HCT116 (cell line): Measurements from ENCODE around the gene SAMD1. TPM values are rescaled to one million over a fixed set of nuclear protein-coding genes. Genes with fewer than 3 reads are reported as not detected.

Experiments
- ATAC-seq: fragments of 200-7000 bp; cut with Tn5 transposase; 2 replicates; pipeline ENCODE4 v1.9.1; 2020; ENCODE audit warnings: mild to moderate bottlenecking, moderate library complexity
- BruUV-seq: library from RNA; stranded (reverse); fragments of 400-500 nt; replicated peaks from 2 replicates; lab custom pipeline; 2021; lab: Mats Ljungman, UMichigan
- CTCF ChIA-PET: fragments of 300-600 bp; sonication (Branson Sonifier 250); formaldehyde crosslinking; loops from one replicate; lab custom pipeline; 2021; ENCODE audit warnings: antibody characterized with exemption; lab: Charles Lee
- POLR2A ChIA-PET: fragments of 300-600, 350-600 bp; sonication (Branson Sonifier 250); formaldehyde crosslinking; loops from one replicate; lab custom pipeline; 2021; ENCODE audit warnings: antibody characterized with exemption; lab: Charles Lee
- RAD21 ChIA-PET, 2 experiments: fragments of 300-600 bp; sonication (Branson Sonifier 250); formaldehyde crosslinking; loops; one replicate each; lab custom pipeline; 2023; ENCODE audit warnings: low total read pairs in 2 of 2; ENCODE audit not compliant: uncharacterized antibody in 2 of 2, unreplicated experiment in 2 of 2, low non-redundant PET in 1 of 2; lab: Charles Lee
- DNase-seq: peaks from one replicate; pipeline ENCODE4 v3.0.0-alpha.2; 2010; ENCODE audit warnings: low read depth, low spot score
- H2AFZ ChIP-seq: fragments of 200-600 bp; shearing (Covaris generic), sonication (generic); 2 replicates; pipeline ENCODE4 v1.6.1; 2017; ENCODE audit warnings: low read depth, mixed run types, mixed read lengths, antibody characterized with exemption, low read length; ENCODE audit not compliant: poor library complexity, severe bottlenecking
- H3K27ac ChIP-seq: 2 replicates; pipeline ENCODE4 v1.5.1; 2012; ENCODE audit warnings: low read depth, low read length
- H3K27me3 ChIP-seq: fragments of 200-600 bp; sonication (generic); 2 replicates; pipeline ENCODE4 v1.6.1; 2016; ENCODE audit warnings: mixed run types, low read length, mixed read lengths; ENCODE audit not compliant: insufficient read depth
- H3K36me3 ChIP-seq, 2 experiments: fragments of 200-500 bp in 1 of 2; fragments of 200-600 bp in 1 of 2; sonication (Bioruptor generic) in 1 of 2; sonication (generic) in 1 of 2; 2 replicates each; pipeline versions ENCODE4 v1.5.1 to v1.6.1; 2014 to 2016; ENCODE audit warnings: low read length in 2 of 2, inconsistent platforms in 1 of 2, mixed read lengths in 1 of 2, mixed run types in 1 of 2; ENCODE audit not compliant: insufficient read depth in 2 of 2, control insufficient read depth in 1 of 2
- H3K4me1 ChIP-seq, 2 experiments: fragments of 200-600 bp in 1 of 2; sonication (generic) in 1 of 2; 2 replicates each; pipeline versions ENCODE4 v1.5.1 to v1.6.1; 2012 to 2017; ENCODE audit warnings: low read length in 2 of 2, inconsistent platforms in 1 of 2, mild to moderate bottlenecking in 1 of 2, mixed read lengths in 1 of 2, mixed run types in 1 of 2, moderate library complexity in 1 of 2; ENCODE audit not compliant: insufficient read depth in 2 of 2, control insufficient read depth in 1 of 2
- H3K4me2 ChIP-seq: fragments of 200-600 bp; sonication (generic); 2 replicates; pipeline ENCODE4 v1.6.1; 2017; ENCODE audit warnings: mixed run types, low read length, mixed read lengths
- H3K4me3 ChIP-seq, 2 experiments: fragments of 200-600 bp in 1 of 2; sonication (generic) in 1 of 2; replicated peaks in 1 of 2; 2 replicates each; pipeline ENCODE4 v1.5.1; 2011 to 2016; ENCODE audit warnings: low read length in 2 of 2, control low read depth in 1 of 2, low read depth in 1 of 2, mild to moderate bottlenecking in 1 of 2, mixed read lengths in 1 of 2, mixed run types in 1 of 2
- H3K79me2 ChIP-seq: fragments of 200-600 bp; sonication (generic); 2 replicates; pipeline ENCODE4 v1.6.1; 2017; ENCODE audit warnings: mild to moderate bottlenecking, mixed run types, low read length, moderate library complexity, mixed read lengths; ENCODE audit not compliant: insufficient read depth
- H3K9ac ChIP-seq: fragments of 200-600 bp; sonication (generic); 2 replicates; pipeline ENCODE4 v1.6.1; 2016; ENCODE audit warnings: low read length, mixed read lengths
- H3K9me2 ChIP-seq: fragments of 200-600 bp; sonication (generic), shearing (Covaris generic); 2 replicates; pipeline ENCODE4 v1.6.1; 2017; ENCODE audit warnings: mixed run types, mild to moderate bottlenecking, moderate library complexity; ENCODE audit not compliant: insufficient read depth
- H3K9me3 ChIP-seq, 2 experiments: fragments of 200-500 bp in 1 of 2; fragments of 200-600 bp in 1 of 2; sonication (Bioruptor generic) in 1 of 2; sonication (generic) in 1 of 2; 2 replicates each; pipeline ENCODE4 v1.6.1; 2014 to 2017; ENCODE audit warnings: low read length in 2 of 2, mixed read lengths in 2 of 2, inconsistent platforms in 1 of 2, low read depth in 1 of 2, mild to moderate bottlenecking in 1 of 2, mixed run types in 1 of 2, moderate library complexity in 1 of 2; ENCODE audit not compliant: control insufficient read depth in 1 of 2, insufficient read depth in 1 of 2
- H4K20me1 ChIP-seq: fragments of 200-600 bp; sonication (generic), shearing (Covaris generic); 2 replicates; pipeline ENCODE4 v1.6.1; 2017; ENCODE audit warnings: mixed run types, mild to moderate bottlenecking, moderate library complexity; ENCODE audit not compliant: insufficient read depth
- ATF3 ChIP-seq: IDR thresholded peaks from 2 replicates; pipeline ENCODE4 v1.6.1; 2012
- CEBPB ChIP-seq: IDR thresholded peaks from 2 replicates; pipeline ENCODE4 v1.6.1; 2012; ENCODE audit warnings: low read depth
- EGR1 ChIP-seq: IDR thresholded peaks from 2 replicates; pipeline ENCODE4 v1.6.1; 2012; ENCODE audit warnings: low read depth
- EZH2 ChIP-seq: fragments of 200-600 bp; sonication (generic); IDR thresholded peaks from 2 replicates; pipeline ENCODE4 v1.6.1; 2017; ENCODE audit warnings: antibody characterized with exemption, mixed run types
- EZH2phosphoT487 ChIP-seq: fragments of 200-600 bp; IDR thresholded peaks from 2 replicates; pipeline ENCODE4 v1.6.1; 2018; ENCODE audit warnings: antibody characterized with exemption, borderline replicate concordance
- FOSL1 ChIP-seq: IDR thresholded peaks from 2 replicates; pipeline ENCODE4 v1.6.1; 2012; ENCODE audit warnings: low read depth
- POLR2AphosphoS5 ChIP-seq: IDR thresholded peaks from 2 replicates; pipeline ENCODE4 v1.6.1; 2011; ENCODE audit warnings: mild to moderate bottlenecking, low read depth, low read length, moderate library complexity
- RAD21 ChIP-seq: IDR thresholded peaks from 2 replicates; pipeline ENCODE4 v1.6.1; 2012; ENCODE audit warnings: low read depth, mild to moderate bottlenecking
- REST ChIP-seq: IDR thresholded peaks from 2 replicates; pipeline ENCODE4 v1.6.1; 2012; ENCODE audit warnings: low read depth
- SIN3A ChIP-seq: IDR thresholded peaks from 2 replicates; pipeline ENCODE4 v1.6.1; 2012; ENCODE audit warnings: low read depth
- SP1 ChIP-seq: IDR thresholded peaks from 2 replicates; pipeline ENCODE4 v1.6.1; 2012; ENCODE audit warnings: low read depth
- SRF ChIP-seq: IDR thresholded peaks from 2 replicates; pipeline ENCODE4 v1.6.1; 2012; ENCODE audit warnings: low read depth
- TCF7L2 ChIP-seq: IDR thresholded peaks from 2 replicates; pipeline ENCODE4 v1.7.0; 2011; ENCODE audit warnings: borderline replicate concordance, inconsistent platforms; ENCODE audit not compliant: insufficient read depth, insufficient read length; ENCODE audit errors: extremely low read depth
- ZFX ChIP-seq: fragments of 450-650 bp; IDR thresholded peaks from 2 replicates; pipeline ENCODE4 v1.6.1; 2017
- ZNF274 ChIP-seq: fragments of 200-500 bp; sonication (Bioruptor generic); IDR thresholded peaks from 2 replicates; pipeline ENCODE4 v1.6.1; 2014; ENCODE audit warnings: mild to moderate bottlenecking, low read depth, low read length, inconsistent platforms
- intact Hi-C: fragments of 100-400 bp; cut with micrococcal nuclease; formaldehyde crosslinking; loops from 2 replicates; pipeline ENCODE4 v1.10.0; 2022
- total RNA-seq: library from RNA; stranded (reverse); gene quantifications from one replicate; pipeline ENCODE4 v1.2.1, GENCODE V29; 2021; ENCODE audit not compliant: unreplicated experiment
- TF ChIP-seq, protein P1 (sequence below): IDR thresholded peaks from 2 replicates; pipeline ENCODE4 v1.6.1; 2012
- TF ChIP-seq, protein P2 (sequence below): IDR thresholded peaks from 2 replicates; pipeline ENCODE4 v1.6.1; 2011; ENCODE audit warnings: mild to moderate bottlenecking, low read length, moderate library complexity; ENCODE audit not compliant: insufficient replicate concordance; ENCODE audit errors: extremely low read depth

Gene SAMD1
- total RNA-seq, 1 experiment from 2014 or later = 62.9 TPM

DNA sequence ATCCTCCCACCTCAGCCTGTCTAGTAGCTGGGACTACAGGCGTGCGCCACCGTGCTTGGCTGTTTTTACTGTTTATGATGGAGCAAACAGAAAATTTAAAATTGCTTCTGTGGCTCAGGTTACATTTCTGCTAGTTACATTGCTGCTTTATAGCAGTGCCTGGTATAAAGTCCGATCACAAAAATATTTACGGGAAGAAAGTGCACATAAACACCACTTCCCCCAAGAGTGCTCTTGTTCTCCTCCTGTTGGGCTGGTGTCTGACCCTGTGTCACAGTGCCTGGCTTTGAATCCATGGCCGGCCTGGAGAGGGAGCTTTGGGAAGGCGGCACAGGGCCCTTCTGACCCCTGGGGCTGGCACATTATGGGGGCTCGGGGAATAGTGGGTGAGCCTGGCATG, 15.1 kb upstream of the SAMD1 start:
- BruUV-seq = no TSS peak
- DNase-seq (no peak), ATAC-seq (no peak)
- RAD21 ChIA-PET = no interaction called here
- Histone ChIP-seq H3K9me3 (no peaks in the 10 kb centered on the region), H4K20me1 (no peaks in the 10 kb centered on the region), H3K4me3 (no peak overlapping the region), H3K27ac (no peak overlapping the region), H3K4me1 (0 out of 4 replicates have a peak, but pooled peaks cover 0 to 4% of the 10 kb centered on the region in 2 experiments), H3K9me2 (no peaks in the 10 kb centered on the region), H3K9ac (no peak overlapping the region), H3K79me2 (no peaks in the 10 kb centered on the region), H3K36me3 (peaks cover 2 to 10% of the 10 kb centered on the region in 2 experiments; a peak in 3 of 4 replicates), H2AFZ (no peak overlapping the region), H3K27me3 (no peaks in the 10 kb centered on the region), H3K4me2 (no peak overlapping the region)
- intact Hi-C loops = no loop called here
- CTCF ChIA-PET = no interaction called here
- POLR2A ChIA-PET = no interaction called here
- TF ChIP-seq EZH2 (no peak), TCF7L2 (no peak), EZH2phosphoT487 (no peak), SIN3A (no peak), REST (no peak)
- TF ChIP-seq, all 23 proteins: peak for 0

GRCh38 chr19:14103310-14103709, 12.8 kb upstream of the SAMD1 start:
- intact Hi-C loops = no loop called here
- no peaks in the 10 kb centered on the region for H3K9me3 ChIP-seq
- no peak overlapping the region for H3K4me2 ChIP-seq
- CTCF ChIA-PET = no interaction called here
- no peak overlapping the region for H3K27ac ChIP-seq
- H3K27me3 ChIP-seq = no peaks in the 10 kb centered on the region
- H3K4me3 ChIP-seq = no peak overlapping the region
- POLR2A ChIA-PET = no interaction called here
- DNase-seq = no peak
- H3K36me3 ChIP-seq = peaks cover 8 to 13% of the 10 kb centered on the region in 2 experiments
- BruUV-seq = no TSS peak
- no peak overlapping the region for H2AFZ ChIP-seq
- 0 out of 4 replicates have a peak, but pooled peaks cover 0 to 4% of the 10 kb centered on the region in 2 experiments for H3K4me1 ChIP-seq
- H3K9ac ChIP-seq = no peak overlapping the region
- RAD21 ChIA-PET = no interaction called here
- ATAC-seq = peak; percentile 61; the same call in 1 of the 2 replicates
- H4K20me1 ChIP-seq = no peaks in the 10 kb centered on the region
- no peaks in the 10 kb centered on the region for H3K9me2 ChIP-seq
- no peaks in the 10 kb centered on the region for H3K79me2 ChIP-seq
- TF ChIP-seq FOSL1 (no peak), RAD21 (no peak), SRF (no peak), EGR1 (no peak), SIN3A (no peak), ZNF274 (no peak), EZH2 (no peak), SP1 (no peak), ZFX (no peak), CEBPB (no peak), POLR2AphosphoS5 (no peak), ATF3 (no peak)
- TF ChIP-seq, protein P1, sequence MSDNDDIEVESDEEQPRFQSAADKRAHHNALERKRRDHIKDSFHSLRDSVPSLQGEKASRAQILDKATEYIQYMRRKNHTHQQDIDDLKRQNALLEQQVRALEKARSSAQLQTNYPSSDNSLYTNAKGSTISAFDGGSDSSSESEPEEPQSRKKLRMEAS = no peak
- TF ChIP-seq, protein P2, sequence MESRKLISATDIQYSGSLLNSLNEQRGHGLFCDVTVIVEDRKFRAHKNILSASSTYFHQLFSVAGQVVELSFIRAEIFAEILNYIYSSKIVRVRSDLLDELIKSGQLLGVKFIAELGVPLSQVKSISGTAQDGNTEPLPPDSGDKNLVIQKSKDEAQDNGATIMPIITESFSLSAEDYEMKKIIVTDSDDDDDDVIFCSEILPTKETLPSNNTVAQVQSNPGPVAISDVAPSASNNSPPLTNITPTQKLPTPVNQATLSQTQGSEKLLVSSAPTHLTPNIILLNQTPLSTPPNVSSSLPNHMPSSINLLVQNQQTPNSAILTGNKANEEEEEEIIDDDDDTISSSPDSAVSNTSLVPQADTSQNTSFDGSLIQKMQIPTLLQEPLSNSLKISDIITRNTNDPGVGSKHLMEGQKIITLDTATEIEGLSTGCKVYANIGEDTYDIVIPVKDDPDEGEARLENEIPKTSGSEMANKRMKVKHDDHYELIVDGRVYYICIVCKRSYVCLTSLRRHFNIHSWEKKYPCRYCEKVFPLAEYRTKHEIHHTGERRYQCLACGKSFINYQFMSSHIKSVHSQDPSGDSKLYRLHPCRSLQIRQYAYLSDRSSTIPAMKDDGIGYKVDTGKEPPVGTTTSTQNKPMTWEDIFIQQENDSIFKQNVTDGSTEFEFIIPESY = no peak
